ENCODE measurements around the gene XRN1.

The XRN1 gene

GRCh38 chr3:142359367-142359766 lies 88.5 kb downstream of the XRN1 start:
- H2AFZ ChIP-seq (ENCODE audit: low read depth) = no peak overlapping the region
- no peak for TF ChIP-seq CTCF (conservative IDR thresholded peaks at IDR 0.05; ENCODE audit: low read depth, low read length)
- H3K36me3 ChIP-seq (ENCODE audit: insufficient read depth) = peaks cover 5% of the 10 kb centered on the region; the same call in 1 of the 2 replicates
- H3K27ac ChIP-seq = no peak overlapping the region
- no peaks in the 10 kb centered on the region for H4K20me1 ChIP-seq (ENCODE audit: insufficient read depth)
- no peaks in the 10 kb centered on the region for H3K79me2 ChIP-seq (ENCODE audit: insufficient read depth, low read depth)
- no peak overlapping the region for H3K4me3 ChIP-seq (IDR thresholded peaks at IDR 0.05; ENCODE audit: insufficient read depth, low read depth, low read length)
- H3K4me2 ChIP-seq = no peak overlapping the region
- H3K9ac ChIP-seq = no peak overlapping the region
- no peaks in the 10 kb centered on the region for H3K27me3 ChIP-seq (ENCODE audit: insufficient read depth, low read depth)
- H3K4me1 ChIP-seq (ENCODE audit: low read depth, poor library complexity, severe bottlenecking) = peaks cover 9% of the 10 kb centered on the region

- Histone ChIP-seq H3K4me2 (no peak overlapping the region), H3K4me1 (ENCODE audit: low read depth, poor library complexity, severe bottlenecking) (peaks cover 9% of the 10 kb centered on the region), H4K20me1 (ENCODE audit: insufficient read depth) (no peaks in the 10 kb centered on the region), H3K36me3 (ENCODE audit: insufficient read depth) (peaks cover 5% of the 10 kb centered on the region; the same call in 1 of the 2 replicates), H3K27ac (no peak overlapping the region), H3K27me3 (ENCODE audit: insufficient read depth, low read depth) (no peaks in the 10 kb centered on the region), H3K9ac (no peak overlapping the region), H3K4me3 (IDR thresholded peaks at IDR 0.05; ENCODE audit: insufficient read depth, low read depth, low read length) (no peak overlapping the region), H2AFZ (ENCODE audit: low read depth) (no peak overlapping the region), H3K79me2 (ENCODE audit: insufficient read depth, low read depth) (no peaks in the 10 kb centered on the region)
- TF ChIP-seq CTCF (conservative IDR thresholded peaks at IDR 0.05; ENCODE audit: low read depth, low read length) = no peak
These were observed 91.0 kb downstream of the XRN1 start for GRCh38 chr3:142356818-142357217.

GRCh38 chr3:142355692-142356091 lies 92.1 kb downstream of the XRN1 start:
- no peaks in the 10 kb centered on the region for H3K79me2 ChIP-seq (ENCODE audit: insufficient read depth, low read depth)
- no peak overlapping the region for H2AFZ ChIP-seq (ENCODE audit: low read depth)
- no peak overlapping the region for H3K27ac ChIP-seq
- H3K4me3 ChIP-seq (IDR thresholded peaks at IDR 0.05; ENCODE audit: insufficient read depth, low read depth, low read length) = no peak overlapping the region
- no peak overlapping the region for H3K9ac ChIP-seq
- no peaks in the 10 kb centered on the region for H4K20me1 ChIP-seq (ENCODE audit: insufficient read depth)
- H3K4me2 ChIP-seq = no peak overlapping the region
- peaks cover 5% of the 10 kb centered on the region; the same call in 1 of the 2 replicates for H3K36me3 ChIP-seq (ENCODE audit: insufficient read depth)
- peaks cover 9% of the 10 kb centered on the region for H3K4me1 ChIP-seq (ENCODE audit: low read depth, poor library complexity, severe bottlenecking)
- no peaks in the 10 kb centered on the region for H3K27me3 ChIP-seq (ENCODE audit: insufficient read depth, low read depth)
- no peak for TF ChIP-seq CTCF (conservative IDR thresholded peaks at IDR 0.05; ENCODE audit: low read depth, low read length)

GRCh38 chr3:142354076-142354475 lies 93.8 kb downstream of the XRN1 start:
- H3K27me3 ChIP-seq (ENCODE audit: insufficient read depth, low read depth) = no peaks in the 10 kb centered on the region
- TF ChIP-seq CTCF (conservative IDR thresholded peaks at IDR 0.05; ENCODE audit: low read depth, low read length) = no peak
- no peak overlapping the region for H3K9ac ChIP-seq
- H3K27ac ChIP-seq = no peak overlapping the region
- no peaks in the 10 kb centered on the region for H3K79me2 ChIP-seq (ENCODE audit: insufficient read depth, low read depth)
- H3K36me3 ChIP-seq (ENCODE audit: insufficient read depth) = peaks cover 5% of the 10 kb centered on the region; the same call in 1 of the 2 replicates
- H3K4me1 ChIP-seq (ENCODE audit: low read depth, poor library complexity, severe bottlenecking) = peaks cover 9% of the 10 kb centered on the region
- H2AFZ ChIP-seq (ENCODE audit: low read depth) = no peak overlapping the region
- H4K20me1 ChIP-seq (ENCODE audit: insufficient read depth) = no peaks in the 10 kb centered on the region
- no peak overlapping the region for H3K4me3 ChIP-seq (IDR thresholded peaks at IDR 0.05; ENCODE audit: insufficient read depth, low read depth, low read length)
- H3K4me2 ChIP-seq = no peak overlapping the region

Measured in KMS-11 (cell line).